ENCODE data around the gene RNF166. TPM values are rescaled to one million over a fixed set of nuclear protein-coding genes. Genes with fewer than 3 reads are reported as not detected.

RNF166 gene
- total RNA-seq, 1 donor from 2014 or later: 26.1 TPM

DNA sequence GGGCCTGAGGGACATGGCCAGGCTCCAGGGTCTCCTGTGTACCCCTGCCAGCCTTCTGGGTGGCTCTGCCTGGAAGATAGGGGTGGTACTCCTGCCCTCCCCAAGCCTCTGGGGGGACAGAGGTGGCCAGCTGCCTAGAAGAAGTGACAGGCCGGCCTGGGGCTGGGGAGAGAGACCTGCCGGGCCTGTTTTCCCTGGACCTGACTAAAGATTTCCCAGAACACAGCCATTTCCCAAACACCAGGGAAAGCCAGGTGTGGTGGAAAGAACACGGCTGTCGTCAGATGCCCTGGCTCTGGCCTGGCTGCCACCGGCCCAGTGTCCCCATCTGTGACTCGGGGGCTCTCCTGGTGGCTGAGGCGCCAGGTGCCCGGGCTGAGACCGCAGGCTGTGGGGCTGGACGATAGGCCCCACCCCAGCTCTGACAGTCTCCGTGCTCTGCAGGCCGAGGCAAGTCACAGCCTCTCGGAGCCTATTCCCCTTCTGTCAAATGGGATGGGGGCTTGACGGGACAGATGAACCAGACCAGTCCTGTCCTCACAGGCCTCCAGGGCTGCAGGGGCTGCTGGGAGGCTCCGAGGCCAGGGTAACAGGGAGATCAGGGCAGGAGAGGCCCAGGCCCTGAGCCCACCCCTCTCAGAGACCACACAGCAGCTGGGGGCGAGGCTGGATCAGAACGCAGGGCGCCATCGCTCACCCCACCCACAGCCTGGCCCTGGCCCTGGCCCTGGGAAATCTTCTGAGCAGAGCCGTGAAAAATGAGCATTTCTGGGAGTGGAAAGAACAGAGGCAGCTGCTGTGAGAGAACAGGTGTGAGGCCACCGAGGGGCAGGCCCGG is 33.1 kb upstream of the RNF166 start:
- peak; percentile 72 for DNase-seq (ENCODE audit: low read depth)

DNA sequence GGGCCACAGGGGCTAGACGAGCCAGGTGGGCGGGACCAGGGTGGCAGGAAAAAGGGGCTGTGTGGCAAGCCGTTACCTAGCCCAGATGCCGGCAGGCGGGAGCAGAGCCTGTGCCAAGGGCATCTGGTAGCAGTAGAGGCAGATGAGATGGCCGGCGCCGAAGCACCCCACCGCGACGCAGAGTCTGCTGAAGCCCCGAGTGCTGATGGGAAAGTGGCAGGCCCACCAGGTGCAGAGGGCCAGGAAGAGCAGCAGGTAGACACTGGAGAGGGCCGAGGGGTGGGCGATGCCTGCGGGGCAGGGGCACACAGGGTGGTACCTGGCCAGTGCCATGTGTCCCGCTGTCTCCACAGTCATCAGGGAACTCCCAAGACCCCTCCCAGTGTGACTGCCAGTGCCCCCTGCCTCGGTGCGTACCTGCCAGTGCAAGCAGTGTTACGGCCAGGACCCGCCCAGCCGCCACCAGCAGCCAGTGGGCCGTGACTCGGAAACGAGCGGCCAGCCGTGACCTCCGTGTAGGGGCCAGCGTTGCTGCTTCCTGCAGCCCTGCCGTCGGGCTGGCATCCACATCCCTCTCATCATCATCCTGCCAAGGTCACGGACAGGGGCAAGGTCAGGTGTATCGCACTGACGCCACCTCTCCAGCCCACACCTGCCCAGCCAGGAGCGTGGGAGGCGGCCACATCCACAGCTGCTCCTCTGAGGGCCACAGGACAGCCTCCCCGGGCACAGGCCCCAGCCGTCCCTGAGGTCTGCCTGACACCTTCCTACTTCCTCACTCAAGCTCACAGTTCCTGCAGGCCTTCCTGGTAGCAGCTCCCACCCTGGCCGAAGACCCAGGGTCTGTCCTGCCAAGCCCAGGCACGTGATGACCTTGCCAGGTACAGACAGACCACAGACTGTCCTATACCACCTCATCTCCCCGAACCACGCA is 32.2 kb upstream of the RNF166 start:
- DNase-seq (ENCODE audit: low read depth): no peak

DNA sequence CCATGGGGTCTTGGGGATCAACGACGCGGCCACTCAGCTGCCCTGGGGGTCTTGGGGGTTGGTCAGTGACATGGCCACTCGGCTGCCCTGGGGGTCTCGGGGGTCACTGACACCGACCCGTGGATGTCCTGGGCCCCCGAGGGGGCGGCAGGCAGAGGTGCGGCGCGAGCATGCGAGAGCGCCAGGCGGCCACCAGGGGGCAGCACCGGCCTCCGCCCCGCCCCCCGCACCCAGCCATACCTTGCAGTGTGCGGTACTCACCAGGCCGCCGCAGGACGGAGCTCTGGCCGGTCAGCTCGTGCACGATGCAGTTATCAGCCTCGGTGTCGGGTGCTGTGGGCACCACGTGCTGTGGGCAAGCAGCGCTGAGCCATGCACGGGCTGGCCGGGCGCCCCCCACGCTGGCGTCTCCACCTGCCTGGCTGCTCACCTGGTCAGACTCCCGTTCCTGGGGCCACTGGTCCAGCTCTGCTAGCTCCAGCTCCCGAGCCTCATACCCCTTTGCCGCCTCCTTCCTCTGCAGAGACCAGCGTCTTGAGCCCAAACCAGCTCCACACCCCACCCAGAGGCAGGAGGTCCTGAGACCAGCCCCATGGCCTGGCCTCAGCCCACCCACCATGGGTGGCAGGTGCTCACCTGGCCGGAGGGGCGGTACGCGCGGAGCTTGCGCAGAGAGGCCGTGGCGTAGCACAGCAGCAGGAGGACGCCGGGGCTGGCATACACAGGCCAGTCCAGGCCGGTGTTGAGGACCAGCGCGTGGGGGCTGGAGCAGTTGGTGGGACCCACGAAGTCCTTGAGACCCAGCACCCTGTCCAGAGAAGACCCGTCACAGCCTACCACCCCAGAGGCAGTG is 31.3 kb upstream of the RNF166 start:
- peak; percentile 65 for DNase-seq (ENCODE audit: low read depth)

DNA sequence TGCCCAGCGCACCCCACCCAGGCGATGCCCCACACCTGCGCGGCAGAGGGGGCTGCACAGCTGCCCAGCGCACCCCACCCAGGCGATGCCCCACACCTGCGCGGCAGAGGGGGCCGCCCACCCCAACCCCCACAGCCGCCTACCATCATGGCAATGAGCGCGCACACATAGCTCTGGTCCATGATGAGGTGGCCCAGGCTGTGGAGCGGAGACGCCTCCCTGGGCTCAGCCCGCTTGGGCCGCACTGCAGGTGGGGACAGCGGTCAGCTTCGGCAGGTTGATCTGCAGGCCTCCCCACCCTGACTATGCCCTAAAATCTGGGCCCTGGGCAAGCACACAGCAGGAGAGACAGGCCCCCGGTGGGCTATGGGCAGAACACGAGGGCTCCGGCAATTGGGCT is 30.3 kb upstream of the RNF166 start:
- DNase-seq (ENCODE audit: low read depth): no peak

DNA sequence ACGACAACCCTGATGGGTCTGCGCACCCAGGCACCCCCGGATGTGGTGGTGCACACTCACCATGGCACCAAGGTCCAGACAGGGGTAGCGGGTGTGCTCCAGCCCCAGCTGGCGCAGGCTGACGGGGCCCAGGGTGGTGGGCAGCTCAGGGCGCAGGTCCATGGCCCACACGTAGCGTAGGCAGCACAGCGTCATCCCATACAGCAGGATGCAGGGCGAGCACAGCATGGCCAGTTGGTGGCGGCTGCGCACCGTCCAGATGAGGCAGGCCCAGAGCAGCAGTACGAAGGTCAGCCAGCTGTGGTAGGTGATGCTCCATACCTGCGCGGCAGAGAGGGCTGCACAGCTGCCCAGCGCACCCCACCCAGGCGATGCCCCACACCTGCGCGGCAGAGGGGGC is 29.9 kb upstream of the RNF166 start:
- DNase-seq (ENCODE audit: low read depth): no peak

DNA sequence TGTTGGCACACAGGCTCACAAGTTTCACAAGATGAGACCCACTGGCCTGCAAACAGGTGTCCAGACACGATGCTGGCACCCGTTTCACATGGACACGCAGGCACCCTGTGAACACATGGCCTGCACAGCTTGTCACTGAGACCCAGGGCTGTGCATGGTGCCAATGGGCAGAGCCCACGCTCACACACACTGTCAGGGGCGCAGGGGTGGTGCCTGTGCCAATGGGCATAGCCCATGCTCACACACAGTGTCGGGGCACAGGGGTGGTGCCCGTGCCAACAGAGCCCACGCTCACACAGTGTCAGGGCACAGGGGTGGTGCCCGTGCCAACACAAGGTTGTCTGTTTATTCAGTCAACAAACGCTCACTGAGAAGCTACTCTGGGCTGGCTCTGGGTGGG is 29.4 kb upstream of the RNF166 start:
- DNase-seq (ENCODE audit: low read depth): no peak

DNA sequence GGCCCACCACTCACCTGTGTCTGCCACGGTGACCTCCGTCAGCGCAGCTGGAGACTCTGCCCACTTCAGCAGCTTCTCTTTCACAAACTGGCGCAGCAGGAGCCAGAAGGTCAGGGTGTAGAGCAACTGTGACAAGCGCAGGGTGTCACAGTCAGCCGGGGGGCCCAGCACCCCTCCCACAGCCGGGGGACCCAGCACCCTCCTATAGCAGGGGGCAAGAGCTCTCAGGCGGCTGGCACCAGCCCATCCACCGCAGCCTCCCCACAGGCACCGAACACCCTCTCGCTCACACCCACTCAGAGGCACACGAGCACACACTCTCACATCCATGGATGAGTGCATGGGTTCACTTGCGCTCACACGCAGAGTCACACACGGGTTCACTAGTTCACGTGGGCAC is 28.9 kb upstream of the RNF166 start:
- no peak for DNase-seq (ENCODE audit: low read depth)

DNA sequence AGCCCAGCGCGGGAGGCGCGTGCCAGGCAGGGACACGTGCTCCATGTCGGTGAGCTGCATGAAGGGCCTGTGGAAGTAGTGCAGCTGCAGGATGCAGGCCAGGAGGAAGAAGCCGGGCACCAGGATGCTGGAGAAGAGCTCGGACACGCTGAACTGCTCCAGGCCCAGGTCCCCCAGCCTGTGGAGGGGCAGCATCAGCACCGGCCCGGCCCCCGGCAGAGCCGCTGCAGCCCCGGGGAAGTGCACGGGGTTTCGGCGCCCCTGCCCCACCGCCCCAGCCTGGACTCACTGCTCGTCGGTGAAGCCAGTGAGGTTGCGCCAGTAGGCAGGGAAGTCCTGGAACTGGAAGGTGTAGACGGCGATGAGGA is 28.1 kb upstream of the RNF166 start:
- DNase-seq (ENCODE audit: low read depth): no peak

DNA sequence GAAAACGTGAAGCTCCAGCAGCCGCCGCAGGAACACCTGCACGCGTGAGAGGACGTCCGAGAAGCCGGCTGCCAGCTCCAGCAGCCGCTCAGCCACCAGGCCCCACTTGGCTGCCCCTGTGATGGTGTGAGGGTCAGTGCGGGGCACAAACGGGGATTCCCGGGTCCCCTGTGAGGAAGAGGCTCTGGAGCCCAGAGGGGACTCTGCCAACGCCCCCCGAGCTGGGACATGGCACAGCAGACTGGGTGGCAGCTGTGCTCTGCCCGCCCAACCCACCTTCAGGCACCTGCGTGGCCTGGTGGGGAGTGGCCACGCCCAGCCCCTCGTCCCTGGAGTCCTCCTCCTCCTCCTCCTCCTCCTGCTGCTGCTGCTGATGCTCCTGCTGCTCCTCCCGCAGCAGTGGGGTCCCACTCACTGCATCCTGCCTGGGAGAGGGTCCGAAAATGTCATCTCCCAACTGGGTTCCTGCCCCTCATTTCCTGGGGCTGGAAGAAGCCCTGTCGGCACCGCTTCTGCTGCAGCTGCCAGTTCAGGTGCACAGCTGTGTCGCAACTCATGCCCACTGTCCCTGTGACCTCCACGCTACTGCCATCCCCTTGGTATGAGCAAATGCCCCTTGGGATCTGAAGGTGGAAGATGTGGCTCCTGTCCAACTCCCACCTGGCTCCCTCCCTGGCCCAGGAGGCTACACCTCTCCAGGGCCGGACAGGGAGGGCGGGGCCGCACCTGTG is 27.6 kb upstream of the RNF166 start:
- DNase-seq (ENCODE audit: low read depth): no peak

DNA sequence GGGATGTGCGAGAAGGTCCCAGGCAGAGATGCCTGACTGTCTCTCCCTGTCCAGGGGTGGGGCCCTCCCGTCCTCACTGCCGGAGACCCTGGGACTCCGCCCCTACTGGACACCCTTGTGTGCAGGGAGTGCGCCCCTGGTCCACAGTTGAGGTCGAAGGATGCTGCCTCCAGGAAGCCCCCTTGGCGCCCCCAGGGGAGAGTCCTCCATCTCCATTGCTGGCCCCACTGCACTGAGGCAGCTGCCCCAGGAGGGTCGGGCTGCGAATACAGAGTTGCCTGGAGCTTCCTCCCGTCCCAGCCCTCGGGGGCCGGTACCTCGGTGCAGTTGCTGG is 26.7 kb upstream of the RNF166 start:
- no peak for DNase-seq (ENCODE audit: low read depth)

DNA sequence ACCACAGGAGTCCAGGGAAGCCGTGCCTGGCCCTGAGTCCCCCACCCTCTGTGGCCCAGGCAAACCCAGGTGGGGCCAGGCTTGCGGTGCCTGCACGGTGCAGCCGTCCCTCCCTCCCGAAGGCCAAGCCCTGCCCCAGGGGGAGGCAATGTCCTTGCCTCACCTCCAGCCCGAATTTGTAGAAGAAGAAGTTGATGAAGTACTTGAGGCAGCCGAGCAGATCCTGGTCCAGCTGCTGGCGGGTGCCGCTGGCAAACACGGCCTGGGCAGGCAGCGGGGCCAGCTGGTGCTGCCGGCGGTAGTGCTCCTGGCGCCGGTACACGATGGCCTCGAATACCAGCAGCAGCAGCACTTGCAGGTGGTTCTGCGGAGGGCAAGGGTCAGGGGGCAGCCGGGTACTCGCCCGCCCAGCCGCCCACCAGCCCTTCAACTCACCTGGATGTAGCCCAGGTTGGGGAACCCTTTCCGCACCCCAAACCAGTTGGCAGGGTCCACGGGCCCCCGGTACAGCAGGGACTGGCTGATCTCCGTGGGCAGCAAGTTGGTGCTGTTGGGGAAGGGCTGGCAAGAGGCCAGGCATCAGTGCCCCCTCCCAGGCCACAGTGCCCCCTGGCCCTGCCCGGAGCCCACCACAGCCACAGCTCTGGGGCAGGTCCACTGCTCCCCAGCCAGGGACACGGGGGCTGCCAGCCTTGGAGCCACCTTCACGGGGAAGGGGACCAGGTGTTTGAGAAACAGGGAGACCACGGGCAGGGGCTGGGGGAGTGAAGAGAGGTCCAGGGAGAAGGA is 26.2 kb upstream of the RNF166 start:
- no peak for DNase-seq (ENCODE audit: low read depth)

DNA sequence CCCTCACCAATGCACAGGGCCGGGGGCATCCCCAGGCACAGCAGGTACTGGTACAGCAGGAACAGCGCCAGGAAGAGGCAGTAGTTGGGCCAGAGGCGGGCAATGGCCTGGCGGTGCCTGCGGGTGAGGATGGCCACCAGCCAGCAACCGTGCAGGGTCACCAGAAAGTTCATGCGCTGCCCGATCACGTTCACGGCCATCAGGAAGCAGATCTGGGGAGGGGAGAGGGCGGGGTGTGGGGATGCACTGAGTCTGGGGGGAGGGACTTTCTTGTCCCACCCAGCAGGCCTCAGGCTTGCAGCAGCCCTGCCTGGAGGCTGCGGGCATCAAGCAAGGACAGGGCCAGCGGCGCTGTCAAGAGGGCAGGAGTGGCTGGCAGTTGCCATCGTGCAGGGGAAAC is 25.5 kb upstream of the RNF166 start:
- no peak for DNase-seq (ENCODE audit: low read depth)

DNA sequence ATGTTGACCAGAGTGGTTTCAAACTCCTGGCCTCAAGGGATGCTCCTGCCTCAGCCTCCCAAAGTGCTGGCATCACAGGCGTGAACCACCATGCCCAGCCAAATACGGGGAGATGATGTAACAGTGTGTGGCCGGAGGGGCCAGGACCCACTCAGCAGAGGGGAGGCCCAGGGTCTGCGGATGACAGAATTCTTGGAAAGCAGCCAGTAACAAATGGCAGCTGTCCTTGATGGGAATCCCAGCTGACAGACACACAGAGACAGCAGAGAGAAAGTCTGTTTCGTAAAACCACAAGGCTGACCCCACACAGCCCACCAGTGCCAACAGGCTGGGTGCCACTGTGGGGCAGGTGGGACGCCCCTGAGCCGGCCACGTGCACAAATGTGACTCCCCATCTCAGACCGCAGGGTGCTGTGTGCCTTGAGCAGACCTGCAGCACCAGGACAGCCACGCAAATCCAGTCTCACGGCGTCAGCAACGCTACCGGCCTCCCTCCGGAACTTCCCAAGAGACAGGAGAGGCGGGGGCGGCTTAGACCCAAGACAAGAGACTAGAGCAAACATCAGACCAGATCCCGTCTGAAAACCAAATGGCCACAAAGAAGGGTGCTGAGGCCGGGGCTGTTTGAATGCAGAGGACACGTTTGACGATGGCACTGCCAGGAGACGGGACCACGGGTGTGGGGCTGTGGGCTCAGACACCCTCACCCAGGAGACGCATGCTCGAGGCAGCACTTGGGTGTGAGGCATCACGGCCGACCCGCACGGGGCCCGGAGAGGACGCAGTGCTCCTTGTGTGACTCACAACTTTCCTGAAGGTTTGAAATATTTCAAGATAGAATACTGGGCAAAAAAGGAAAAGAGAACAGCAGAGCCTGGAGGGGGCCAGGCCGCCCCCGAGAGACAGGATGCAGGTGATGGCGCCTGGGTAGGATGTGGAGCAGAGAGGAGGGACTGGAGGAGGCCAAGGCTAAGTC is 24.7 kb upstream of the RNF166 start:
- DNase-seq (ENCODE audit: low read depth): peak; percentile 87

DNA sequence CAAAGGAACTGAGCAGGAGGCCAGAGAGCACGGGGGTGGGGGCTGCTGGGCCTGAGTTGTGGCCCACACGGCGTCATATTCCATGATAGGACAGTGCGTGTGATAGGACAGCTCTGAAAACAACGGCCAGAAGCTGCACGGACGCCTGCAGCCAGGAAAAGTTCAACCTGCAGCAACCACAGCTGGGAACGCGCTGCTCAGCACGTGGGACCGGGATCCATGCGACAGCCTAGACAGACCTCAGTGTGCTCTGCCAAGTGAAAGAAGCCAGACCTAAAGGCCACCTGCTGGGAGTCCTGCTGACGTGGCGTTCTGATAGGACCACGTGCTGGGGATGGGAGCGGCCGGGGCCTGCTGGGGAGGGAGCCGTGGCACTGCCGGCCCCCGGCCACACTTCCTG is 21.7 kb upstream of the RNF166 start:
- DNase-seq (ENCODE audit: low read depth): no peak

DNA sequence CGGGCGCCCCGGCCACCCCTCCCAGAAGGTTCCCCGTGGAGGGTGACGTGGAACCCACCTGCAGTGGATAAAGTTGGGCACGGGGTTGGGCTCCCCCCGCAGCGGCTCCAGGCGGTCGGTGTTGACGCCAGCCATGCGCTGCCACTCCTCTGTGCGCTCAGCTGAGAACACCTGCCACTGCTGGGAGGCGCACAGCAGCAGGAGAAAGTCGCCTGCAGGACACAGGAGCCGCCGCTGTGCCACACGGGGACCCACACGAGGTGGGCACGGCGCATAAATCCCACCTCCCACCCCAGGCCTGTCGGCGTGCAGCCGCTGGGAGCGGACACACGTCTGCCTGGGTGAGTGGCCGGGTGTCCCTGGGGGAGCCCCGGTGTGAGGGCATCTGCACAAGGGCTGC is 20.8 kb upstream of the RNF166 start:
- no peak for DNase-seq (ENCODE audit: low read depth)

DNA sequence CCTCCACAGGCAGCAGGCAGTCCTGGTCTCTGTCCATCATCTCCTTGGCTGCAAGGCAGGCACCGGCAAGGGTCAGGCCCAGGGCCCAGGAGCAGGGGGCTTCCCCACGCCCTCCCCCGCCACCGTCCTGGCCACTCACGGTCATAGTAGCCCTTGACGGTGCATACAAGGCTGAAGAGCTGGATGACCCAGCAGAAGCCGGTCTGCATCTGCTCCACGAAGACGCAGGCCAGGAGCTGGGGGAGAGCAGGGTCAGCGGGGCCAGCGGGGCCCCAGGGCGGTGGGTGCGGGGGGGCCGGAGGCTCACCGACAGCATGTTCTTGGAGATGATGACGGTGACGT is 20.2 kb upstream of the RNF166 start:
- no peak for DNase-seq (ENCODE audit: low read depth)

DNA sequence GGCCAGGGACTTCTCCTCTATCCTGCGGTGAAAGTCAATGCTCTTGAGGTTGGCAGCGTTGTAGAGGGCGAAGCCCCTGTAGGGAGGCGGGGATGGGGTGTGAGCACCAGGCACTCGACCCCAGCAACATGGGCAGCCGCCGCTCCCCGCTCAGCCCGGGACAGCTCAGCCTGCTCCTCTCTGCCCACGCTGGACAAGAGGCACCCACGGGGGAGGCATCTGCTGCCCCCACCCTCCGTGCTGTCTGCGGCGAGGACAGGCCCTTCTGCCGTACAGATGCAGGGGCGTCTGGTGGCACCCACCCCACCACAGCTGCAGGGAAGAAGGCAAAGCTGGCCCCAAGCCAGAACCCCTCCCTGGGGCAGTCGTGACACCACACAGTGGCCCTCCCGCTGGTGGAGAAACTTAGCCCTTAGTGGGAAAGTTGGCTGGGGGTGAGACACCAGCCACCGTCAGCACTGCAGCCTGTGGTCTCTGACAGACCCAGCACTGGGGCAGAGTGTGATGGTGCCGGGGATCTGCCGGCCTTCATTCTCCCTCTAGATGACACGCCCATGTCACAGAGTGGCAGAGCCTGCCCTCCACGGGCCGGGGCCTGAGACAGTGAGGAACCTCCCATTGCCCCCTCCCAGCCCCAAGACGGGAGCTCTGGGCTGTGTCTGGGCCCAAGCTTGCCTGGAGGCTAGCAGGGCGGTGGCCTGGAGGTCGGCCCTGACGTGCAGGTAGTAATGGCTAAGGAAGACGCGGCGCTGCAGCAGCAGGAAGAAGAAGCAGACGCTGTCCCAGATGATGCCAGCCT is 19.6 kb upstream of the RNF166 start:
- no peak for DNase-seq (ENCODE audit: low read depth)

DNA sequence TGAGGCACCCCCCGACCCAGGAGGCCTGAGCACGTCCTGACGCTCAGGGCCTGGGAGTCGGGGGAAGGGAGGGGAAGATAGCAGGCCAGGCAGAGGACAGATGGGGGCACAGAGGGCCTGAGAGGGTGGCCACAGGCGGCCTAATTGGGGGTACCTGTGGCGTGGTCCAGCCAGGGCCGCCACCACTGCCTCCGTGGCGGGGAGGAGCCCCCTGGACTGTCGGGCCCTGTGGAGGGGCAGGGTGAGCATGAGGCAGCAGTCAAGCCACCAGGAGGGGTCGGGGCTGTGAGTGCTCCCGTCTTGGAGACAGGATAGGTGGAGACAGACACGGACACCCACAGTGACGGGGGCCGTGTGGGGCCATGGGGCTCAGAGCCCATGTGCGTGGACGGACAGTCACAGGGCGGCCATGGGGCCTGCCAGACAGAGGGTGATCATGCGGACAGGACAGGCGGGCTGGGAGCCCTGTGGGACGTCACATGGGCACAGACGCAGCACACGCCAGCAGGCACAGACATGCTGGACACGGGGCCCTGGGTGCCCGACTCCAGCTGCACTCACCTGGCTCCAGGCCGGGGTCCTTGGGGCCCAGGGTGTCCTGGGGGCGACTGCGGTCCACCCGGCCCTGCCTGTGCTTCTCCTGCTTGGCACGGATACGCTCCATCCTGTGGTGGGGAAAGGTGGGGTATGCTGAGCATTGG is 18.8 kb upstream of the RNF166 start:
- DNase-seq (ENCODE audit: low read depth): no peak
